B cell (primary cell): ENCODE data around the gene ERN1. TPM values are rescaled to one million over a fixed set of nuclear protein-coding genes. Genes with fewer than 3 reads are reported as not detected.

Experiments used
- ATAC-seq: fragments of 200-7000 bp; cut with Tn5 transposase; one replicate; pipeline ENCODE4 v1.10.0; 2021; ENCODE audit warnings: low read depth, mild to moderate bottlenecking, moderate number of reproducible peaks, moderate library complexity
- CTCF ChIA-PET: fragments of 350-600 bp; sonication (Branson Sonifier 250); formaldehyde crosslinking; loops from one replicate; lab custom pipeline; 2021; ENCODE audit warnings: antibody characterized with exemption, inconsistent platforms; lab: Charles Lee
- POLR2A ChIA-PET: fragments of 350-600 bp; sonication (Branson Sonifier 250); formaldehyde crosslinking; loops from one replicate; lab custom pipeline; 2021; ENCODE audit warnings: antibody characterized with exemption; lab: Charles Lee
- DNase-seq: peaks from one replicate; pipeline ENCODE4 v3.0.0; 2013
- H2AFZ ChIP-seq: 2 replicates; pipeline ENCODE4 v1.6.1; 2012; ENCODE audit warnings: mild to moderate bottlenecking, low read depth, low read length; ENCODE audit not compliant: insufficient read depth, poor library complexity, severe bottlenecking
- H3K27ac ChIP-seq, 2 donors: 1 replicate in 1 of 2; 2 replicates in 1 of 2; pipeline ENCODE4 v1.5.1; 2012 to 2013; ENCODE audit warnings: low read length in 2 of 2, mild to moderate bottlenecking in 2 of 2, moderate library complexity in 1 of 2
- H3K27me3 ChIP-seq, 4 experiments: fragments of 200-600 bp in 1 of 4; sonication (generic) in 1 of 4; replicated peaks in 1 of 4; 1 replicate in 2 of 4; 2 replicates in 2 of 4; pipeline versions ENCODE4 v1.6.1 to v1.7.0; 2013 to 2016; ENCODE audit warnings: low read length in 3 of 4, mild to moderate bottlenecking in 2 of 4, mixed read lengths in 1 of 4, moderate library complexity in 1 of 4; ENCODE audit not compliant: insufficient read depth in 4 of 4, control insufficient read depth in 3 of 4; ENCODE audit errors: control extremely low read depth in 1 of 4
- H3K36me3 ChIP-seq, 2 experiments: replicated peaks in 1 of 2; 1 replicate in 1 of 2; 2 replicates in 1 of 2; pipeline versions ENCODE4 v1.6.1 to v1.7.1; 2013; ENCODE audit warnings: low read length in 1 of 2; ENCODE audit not compliant: insufficient read depth in 2 of 2, control insufficient read depth in 1 of 2; ENCODE audit errors: control extremely low read depth in 1 of 2, extremely low read depth in 1 of 2
- H3K4me1 ChIP-seq, 2 donors: fragments of 200-600 bp in 1 of 2; sonication (generic) in 1 of 2; 1 replicate in 1 of 2; 2 replicates in 1 of 2; pipeline versions ENCODE4 v1.5.1 to v1.6.1; 2013 to 2017; ENCODE audit warnings: low read length in 2 of 2; ENCODE audit not compliant: control insufficient read depth in 2 of 2, insufficient read depth in 2 of 2
- H3K4me2 ChIP-seq: replicated peaks from 2 replicates; pipeline ENCODE3; 2012; ENCODE audit warnings: mild to moderate bottlenecking, low read depth, low read length; ENCODE audit not compliant: poor library complexity, severe bottlenecking
- H3K4me3 ChIP-seq, 5 experiments: fragments of 200-600 bp in 1 of 5; sonication (generic) in 1 of 5; 1 replicate in 3 of 5; 2 replicates in 2 of 5; pipeline versions ENCODE4 v1.5.1 to v1.7.0; 2011 to 2016; ENCODE audit warnings: low read length in 4 of 5, mild to moderate bottlenecking in 4 of 5, low read depth in 2 of 5, control low read depth in 1 of 5, moderate library complexity in 1 of 5; ENCODE audit not compliant: insufficient read depth in 1 of 5; ENCODE audit errors: control extremely low read depth in 1 of 5, extremely low read depth in 1 of 5
- H3K79me2 ChIP-seq: fragments of 200-600 bp; sonication (generic); one replicate; pipeline ENCODE4 v1.6.0; 2016; ENCODE audit warnings: low read length; ENCODE audit not compliant: control insufficient read depth, insufficient read depth
- H3K9ac ChIP-seq: fragments of 200-600 bp; sonication (generic); 2 replicates; pipeline ENCODE4 v1.6.1; 2017; ENCODE audit warnings: mild to moderate bottlenecking, low read length, moderate library complexity
- H3K9me3 ChIP-seq, 3 donors: one replicate each; pipeline versions ENCODE4 v1.6.1 to v1.7.1; 2013; ENCODE audit warnings: low read length in 2 of 3; ENCODE audit not compliant: control insufficient read depth in 2 of 3, insufficient read depth in 1 of 3; ENCODE audit errors: control extremely low read depth in 1 of 3
- H4K20me1 ChIP-seq: 2 replicates; pipeline ENCODE4 v1.6.0; 2012; ENCODE audit warnings: mild to moderate bottlenecking, low read length; ENCODE audit not compliant: insufficient read depth, control insufficient read depth, poor library complexity, severe bottlenecking
- H3K27ac Mint-ChIP-seq: one replicate; pipeline ENCODE4 v1.8.0; 2021; ENCODE audit warnings: mixed read lengths
- H3K27me3 Mint-ChIP-seq: one replicate; pipeline ENCODE4 v1.8.0; 2021; ENCODE audit warnings: mixed read lengths
- H3K4me1 Mint-ChIP-seq: one replicate; pipeline ENCODE4 v1.8.0; 2021; ENCODE audit warnings: mixed read lengths
- H3K4me3 Mint-ChIP-seq: one replicate; pipeline ENCODE4 v1.8.0; 2021; ENCODE audit warnings: mixed read lengths
- H3K9me3 Mint-ChIP-seq: one replicate; pipeline ENCODE4 v1.8.0; 2022; ENCODE audit warnings: mixed read lengths; ENCODE audit not compliant: insufficient read depth
- CTCF ChIP-seq: fragments of 200-600 bp; IDR thresholded peaks from one replicate; pipeline ENCODE4 v1.8.0; 2022; ENCODE audit warnings: antibody characterized with exemption, mild to moderate bottlenecking
- EZH2 ChIP-seq: IDR thresholded peaks from 2 replicates; pipeline ENCODE4 v1.6.1; 2012; ENCODE audit warnings: borderline replicate concordance, low read depth, mild to moderate bottlenecking, moderate library complexity, low read length; ENCODE audit not compliant: insufficient read depth, poor library complexity, severe bottlenecking
- WGBS: methylation state at CpG from one replicate; pipeline ENCODE4 v1.1.5; 2013; ENCODE audit warnings: missing lambda C conversion rate; ENCODE audit not compliant: insufficient coverage; 5-methylcytosine and 5-hydroxymethylcytosine counted together
- intact Hi-C: fragments of 100-400 bp; cut with micrococcal nuclease; formaldehyde crosslinking; loops from one replicate; pipeline ENCODE4 v1.10.0; 2022
- polyA plus RNA-seq: library from polyadenylated mRNA; depleted of rRNA; stranded (reverse); fragments of >200 nt; gene quantifications from 2 replicates; pipeline ENCODE4 v1.2.3, GENCODE V29; 2012
- total RNA-seq, 2 donors: library from RNA; stranded (reverse); fragments of 120-200 nt in 1 of 2; gene quantifications; 1 replicate in 1 of 2; 2 replicates in 1 of 2; pipeline versions ENCODE4 v1.2.3 to v1.2.4, GENCODE V29; 2013 to 2022

ERN1 gene
- total and polyA plus RNA-seq, 2 donors (not counting 1 experiment from before 2014, with no cell fraction given), result 7.0 to 19.4 TPM

- intact Hi-C loops, result no loop called here
- H3K27me3 ChIP-seq, result no peaks in the 10 kb centered on the region
- peak overlapping the region; percentile 95 for H3K4me2 ChIP-seq
- H3K36me3 ChIP-seq, result no peaks in the 10 kb centered on the region
- Mint-ChIP-seq H3K27me3 (no peaks in the 10 kb centered on the region), H3K4me3 (peak overlapping the region; percentile 89), H3K9me3 (no peaks in the 10 kb centered on the region), H3K27ac (no peak overlapping the region), H3K4me1 (peaks cover 21% of the 10 kb centered on the region)
- ChIA-PET CTCF (interaction anchor here (0.8 to 16.3 kb wide), 6 partner anchors 100 to 295 kb away, joined by 3 to 655 read pairs (median 61); partner anchors contain the start of genes CSHL1 and ICAM2), POLR2A (interaction anchor here (0.7 to 3.7 kb wide), 6 partner anchors 10 to 208 kb away, joined by 3 to 22 read pairs (median 5); partner anchors contain the start of gene ICAM2)
- peak overlapping the region in 1 of 2 donors; percentile 76 for H3K27ac ChIP-seq
- WGBS, result 2% methylated on average over 31 of the region's 31 CpGs
- peaks cover 13 to 23% of the 10 kb centered on the region in 2 donors for H3K4me1 ChIP-seq
- H3K79me2 ChIP-seq, result peaks cover 24% of the 10 kb centered on the region
- no peaks in the 10 kb centered on the region for H3K9me3 ChIP-seq
- H3K4me3 ChIP-seq, result peak overlapping the region; percentile 32 to 80 (median 66)
- no peak for ATAC-seq
- H4K20me1 ChIP-seq, result no peaks in the 10 kb centered on the region
- H3K9ac ChIP-seq, result peak overlapping the region; percentile 81
- TF ChIP-seq EZH2, result no peak
- TF ChIP-seq CTCF, result no peak
- H2AFZ ChIP-seq, result peak overlapping the region; percentile 96
- no peak for DNase-seq
Observed at GRCh38 chr17:64129515-64129764, 504 bp downstream of the ERN1 start.

- CTCF ChIA-PET, result interaction anchor here (0.8 to 16.3 kb wide), 6 partner anchors 16 to 294 kb away, joined by 3 to 655 read pairs (median 59); partner anchors contain the start of gene CSHL1
- no peaks in the 10 kb centered on the region for H3K9me3 Mint-ChIP-seq
- H3K36me3 ChIP-seq, result no peaks in the 10 kb centered on the region
- ATAC-seq (no peak), DNase-seq (no peak)
- H3K27ac ChIP-seq, result peak overlapping the region in 1 of 2 donors; percentile 76
- H3K4me2 ChIP-seq, result peak overlapping the region; percentile 95
- intact Hi-C loops, result no loop called here
- H3K4me3 Mint-ChIP-seq, result peak overlapping the region; percentile 89
- peak overlapping the region; percentile 80 for H3K27ac Mint-ChIP-seq
- no peaks in the 10 kb centered on the region for H3K27me3 Mint-ChIP-seq
- POLR2A ChIA-PET, result interaction anchor here (0.7 to 3.7 kb wide), 6 partner anchors 10 to 207 kb away, joined by 4 to 22 read pairs (median 5); partner anchors contain the start of gene ICAM2
- H3K4me3 ChIP-seq, result peak overlapping the region; percentile 32 to 80 (median 66)
- peak overlapping the region; percentile 96 for H2AFZ ChIP-seq
- H3K9ac ChIP-seq, result peak overlapping the region; percentile 81
- peaks cover 28% of the 10 kb centered on the region for H3K79me2 ChIP-seq
- H3K4me1 ChIP-seq, result peaks cover 13 to 23% of the 10 kb centered on the region in 2 donors
- no peaks in the 10 kb centered on the region for H3K9me3 ChIP-seq
- no peaks in the 10 kb centered on the region for H4K20me1 ChIP-seq
- H3K4me1 Mint-ChIP-seq, result peaks cover 21% of the 10 kb centered on the region
- no peaks in the 10 kb centered on the region for H3K27me3 ChIP-seq
- TF ChIP-seq EZH2, result no peak
- TF ChIP-seq CTCF, result no peak
- 13% methylated on average over 11 of the region's 15 CpGs for WGBS
Observed at GRCh38 chr17:64128787-64129514, 993 bp downstream of the ERN1 start.
